ENCODE data around the gene EPC2. TPM values are rescaled to one million over a fixed set of nuclear protein-coding genes. Genes with fewer than 3 reads are reported as not detected.
A peak's percentile ranks its signal among the peaks of the same experiment; 100 is the strongest.

EPC2 gene
- polyA plus RNA-seq, 1 experiment: 12.4 TPM

DNA sequence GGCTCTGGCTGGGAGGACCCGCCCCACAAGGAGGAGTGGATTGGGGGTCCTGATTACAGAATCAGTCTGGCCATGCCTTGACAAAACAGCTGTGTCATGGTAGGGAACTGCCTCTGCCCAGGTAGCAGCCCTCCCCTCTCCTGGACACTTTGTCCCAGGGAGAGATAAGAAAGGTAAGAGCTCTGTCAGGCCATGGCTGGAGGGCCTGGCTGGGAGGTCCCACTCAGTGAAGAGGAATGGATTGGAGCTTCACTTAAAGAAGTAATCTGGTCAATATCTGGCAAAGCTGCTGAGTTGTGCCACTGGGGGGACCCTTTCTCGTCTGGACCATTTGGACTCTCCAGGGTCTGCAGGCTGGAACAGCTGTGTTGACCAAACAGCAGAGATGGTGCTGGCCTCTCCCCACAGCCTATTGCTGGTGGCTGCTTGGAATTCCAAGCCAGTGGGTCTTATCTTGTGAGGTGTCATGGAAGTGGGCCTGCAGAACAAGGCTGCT, 75.4 kb downstream of the EPC2 start:
- ChIA-PET POLR2A (no interaction called here), CTCF (no interaction called here)
- TF ChIP-seq, protein P1, sequence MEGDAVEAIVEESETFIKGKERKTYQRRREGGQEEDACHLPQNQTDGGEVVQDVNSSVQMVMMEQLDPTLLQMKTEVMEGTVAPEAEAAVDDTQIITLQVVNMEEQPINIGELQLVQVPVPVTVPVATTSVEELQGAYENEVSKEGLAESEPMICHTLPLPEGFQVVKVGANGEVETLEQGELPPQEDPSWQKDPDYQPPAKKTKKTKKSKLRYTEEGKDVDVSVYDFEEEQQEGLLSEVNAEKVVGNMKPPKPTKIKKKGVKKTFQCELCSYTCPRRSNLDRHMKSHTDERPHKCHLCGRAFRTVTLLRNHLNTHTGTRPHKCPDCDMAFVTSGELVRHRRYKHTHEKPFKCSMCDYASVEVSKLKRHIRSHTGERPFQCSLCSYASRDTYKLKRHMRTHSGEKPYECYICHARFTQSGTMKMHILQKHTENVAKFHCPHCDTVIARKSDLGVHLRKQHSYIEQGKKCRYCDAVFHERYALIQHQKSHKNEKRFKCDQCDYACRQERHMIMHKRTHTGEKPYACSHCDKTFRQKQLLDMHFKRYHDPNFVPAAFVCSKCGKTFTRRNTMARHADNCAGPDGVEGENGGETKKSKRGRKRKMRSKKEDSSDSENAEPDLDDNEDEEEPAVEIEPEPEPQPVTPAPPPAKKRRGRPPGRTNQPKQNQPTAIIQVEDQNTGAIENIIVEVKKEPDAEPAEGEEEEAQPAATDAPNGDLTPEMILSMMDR (IDR thresholded peaks at IDR 0.05; ENCODE audit: insufficient read depth, low read depth, low read length): no peak
- no peaks in the 10 kb centered on the region; the same call in 1 of the 2 replicates for H3K36me3 ChIP-seq (ENCODE audit: control insufficient read depth, insufficient read depth, low read length)
- no peaks in the 10 kb centered on the region for H3K27me3 ChIP-seq (ENCODE audit: control insufficient read depth, insufficient read depth, low read length)
- no peak overlapping the region for H3K4me3 ChIP-seq (ENCODE audit: low read depth, low read length)
- DNase-seq (ENCODE audit: low read depth): no peak

DNA sequence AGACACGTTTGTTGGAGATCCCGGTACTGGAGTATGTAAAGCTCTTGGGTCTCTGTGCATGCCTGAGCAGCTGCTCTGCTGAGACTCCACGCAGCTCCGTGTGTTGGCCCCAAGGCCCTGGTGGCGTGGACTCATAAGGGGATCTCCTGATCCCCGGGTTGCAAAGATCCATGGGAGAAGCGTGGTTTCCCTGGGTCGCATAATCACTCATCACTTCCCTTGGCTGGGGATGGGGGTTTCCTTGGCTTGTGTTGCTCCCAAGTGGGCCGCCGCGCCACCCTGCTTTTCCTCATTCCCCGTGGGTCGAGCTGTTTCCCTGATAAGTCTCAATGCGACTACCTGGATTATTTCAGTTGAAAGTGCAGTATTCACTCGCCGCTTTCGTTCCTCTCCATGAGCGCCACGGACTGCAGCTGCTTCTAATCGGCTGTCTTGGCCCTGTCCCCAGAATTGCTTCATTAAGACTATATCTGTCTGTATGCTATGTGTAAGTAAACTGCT, 76.0 kb downstream of the EPC2 start:
- Histone ChIP-seq H3K4me3 (ENCODE audit: low read depth, low read length) (no peak overlapping the region), H3K36me3 (ENCODE audit: control insufficient read depth, insufficient read depth, low read length) (no peaks in the 10 kb centered on the region; the same call in 1 of the 2 replicates), H3K27me3 (ENCODE audit: control insufficient read depth, insufficient read depth, low read length) (no peaks in the 10 kb centered on the region)
- DNase-seq (ENCODE audit: low read depth): no peak
- TF ChIP-seq, protein P1 (IDR thresholded peaks at IDR 0.05; ENCODE audit: insufficient read depth, low read depth, low read length): no peak
- POLR2A ChIA-PET: no interaction called here
- CTCF ChIA-PET: interaction anchor here (0.7 kb wide), 1 partner anchor 426 kb away, joined by 3 read pairs; no protein-coding TSS in a partner anchor

DNA sequence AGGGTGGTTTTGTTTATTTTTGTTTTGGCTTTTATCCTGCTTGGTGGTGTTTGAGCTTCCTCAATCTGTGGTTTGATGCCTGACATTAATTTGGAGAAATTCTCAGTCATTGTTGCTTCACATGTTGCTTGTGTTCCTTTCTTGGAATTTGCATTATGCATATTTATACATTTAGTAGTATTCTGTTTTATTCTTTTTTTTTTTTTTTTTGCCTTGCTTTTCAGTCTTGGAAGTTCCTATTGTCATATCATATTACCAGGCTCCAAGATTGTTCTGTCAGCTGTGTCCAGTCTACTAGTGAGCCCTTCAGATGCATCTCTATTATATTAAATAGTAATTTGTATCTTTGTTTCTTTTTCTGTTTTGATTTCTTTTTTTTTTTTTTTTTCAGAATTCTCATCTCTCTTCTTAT, 77.0 kb downstream of the EPC2 start:
- H3K27me3 ChIP-seq (ENCODE audit: control insufficient read depth, insufficient read depth, low read length): no peaks in the 10 kb centered on the region
- H3K36me3 ChIP-seq (ENCODE audit: control insufficient read depth, insufficient read depth, low read length): no peaks in the 10 kb centered on the region; the same call in 1 of the 2 replicates
- no peak overlapping the region for H3K4me3 ChIP-seq (ENCODE audit: low read depth, low read length)
- POLR2A ChIA-PET: interaction anchor here (0.6 kb wide), 1 partner anchor 11 kb away, joined by 11 read pairs; no protein-coding TSS in a partner anchor
- CTCF ChIA-PET: interaction anchor here (0.7 to 1.1 kb wide), 2 partner anchors 8 to 427 kb away, joined by 3 read pairs; no protein-coding TSS in a partner anchor
- TF ChIP-seq, protein P1 (IDR thresholded peaks at IDR 0.05; ENCODE audit: insufficient read depth, low read depth, low read length): no peak
- DNase-seq (ENCODE audit: low read depth): no peak

DNA sequence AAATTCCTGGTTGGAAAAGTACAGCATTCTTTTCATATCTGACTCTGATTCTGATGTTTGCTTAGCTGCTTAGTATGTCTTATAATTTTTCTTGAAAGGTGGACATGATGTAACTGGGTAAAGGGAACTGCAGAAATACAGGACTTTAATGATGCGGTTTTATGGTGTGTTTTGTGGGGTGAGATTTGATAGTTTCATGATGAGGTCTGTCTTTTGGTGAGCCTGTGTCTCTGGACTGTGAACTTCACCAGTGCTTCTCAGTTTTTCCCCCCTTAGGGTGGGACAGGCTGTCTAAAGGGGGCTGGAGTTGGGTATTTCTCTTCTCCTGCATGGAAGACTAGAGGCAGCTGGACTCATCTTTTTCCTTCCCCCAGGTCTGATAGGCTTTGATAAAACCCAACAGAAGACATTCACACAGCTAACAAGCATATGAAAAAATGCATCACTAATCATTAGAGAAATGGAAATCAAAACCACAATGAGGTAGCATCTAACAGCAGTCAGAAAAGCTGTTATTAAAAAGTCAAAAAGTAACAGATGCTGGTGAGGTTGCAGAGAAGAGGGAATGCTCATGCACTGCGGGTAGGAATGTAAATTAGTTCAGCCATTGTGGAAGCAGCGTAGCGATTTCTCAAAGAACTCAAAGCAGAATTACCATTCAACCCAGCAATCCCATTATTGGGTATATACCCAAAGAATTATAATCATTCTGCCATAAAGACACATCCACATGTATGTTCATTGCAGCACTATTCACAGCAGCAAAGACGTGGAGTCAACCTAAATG, 77.6 kb downstream of the EPC2 start:
- POLR2A ChIA-PET: interaction anchor here (0.6 kb wide), 1 partner anchor 11 kb away, joined by 11 read pairs; no protein-coding TSS in a partner anchor
- peak; percentile 48 for DNase-seq (ENCODE audit: low read depth)
- Histone ChIP-seq H3K27me3 (ENCODE audit: control insufficient read depth, insufficient read depth, low read length) (no peaks in the 10 kb centered on the region), H3K4me3 (ENCODE audit: low read depth, low read length) (no peak overlapping the region), H3K36me3 (ENCODE audit: control insufficient read depth, insufficient read depth, low read length) (no peaks in the 10 kb centered on the region; the same call in 1 of the 2 replicates)
- TF ChIP-seq, protein P1 (IDR thresholded peaks at IDR 0.05; ENCODE audit: insufficient read depth, low read depth, low read length): no peak
- CTCF ChIA-PET: interaction anchor here (1.0 to 1.1 kb wide), 2 partner anchors 9 to 55 kb away, joined by 3 to 7 read pairs; no protein-coding TSS in a partner anchor

DNA sequence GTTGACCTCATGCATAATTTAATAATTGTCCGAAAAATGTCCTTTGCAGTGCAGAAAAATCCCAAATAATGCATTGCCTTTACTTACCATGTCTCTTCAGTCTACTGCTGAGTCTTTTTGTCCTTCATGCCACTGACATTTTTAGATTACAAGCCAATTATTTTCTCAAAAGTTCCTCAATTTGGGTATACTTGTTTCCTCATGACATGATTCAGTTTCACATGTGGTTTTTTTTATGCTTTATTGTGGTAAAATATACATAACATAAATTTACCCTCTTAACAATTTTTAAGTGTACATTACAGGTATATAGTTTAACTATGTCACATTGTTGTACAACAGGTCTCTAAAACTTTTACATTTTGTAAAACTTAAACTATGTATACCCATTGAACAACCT, 81.0 kb downstream of the EPC2 start:
- Histone ChIP-seq H3K36me3 (ENCODE audit: control insufficient read depth, insufficient read depth, low read length) (no peaks in the 10 kb centered on the region), H3K4me3 (ENCODE audit: low read depth, low read length) (no peak overlapping the region), H3K27me3 (ENCODE audit: control insufficient read depth, insufficient read depth, low read length) (no peaks in the 10 kb centered on the region)
- TF ChIP-seq, protein P1 (IDR thresholded peaks at IDR 0.05; ENCODE audit: insufficient read depth, low read depth, low read length): no peak
- ChIA-PET CTCF (no interaction called here), POLR2A (no interaction called here)
- no peak for DNase-seq (ENCODE audit: low read depth)

All from BJ (cell line).